Gastroesophageal sphincter (tissue), 4 donors: ENCODE measurements around the gene USP32. TPM values are rescaled to one million over a fixed set of nuclear protein-coding genes. Genes with fewer than 3 reads are reported as not detected.

Experiments used
- ATAC-seq: fragments of 150-250 bp; one replicate; pipeline ENCODE4 v1.9.1; 2016; ENCODE audit warnings: mild to moderate bottlenecking, moderate library complexity
- H3K27ac ChIP-seq, 4 donors: fragments of 200-600 bp; sonication (generic) in 3 of 4; 1 replicate in 3 of 4; 2 replicates in 1 of 4; pipeline ENCODE4 v1.5.1; 2016 to 2019
- H3K27me3 ChIP-seq: fragments of 200-600 bp; sonication (generic); one replicate; pipeline ENCODE4 v1.5.1; 2019
- H3K36me3 ChIP-seq, 2 donors: fragments of 200-600 bp; sonication (generic); one replicate each; pipeline ENCODE4 v1.5.1; 2019; ENCODE audit warnings: control low read depth in 1 of 2
- H3K4me1 ChIP-seq, 3 donors: fragments of 200-600 bp; sonication (generic); 1 replicate in 2 of 3; 2 replicates in 1 of 3; pipeline ENCODE4 v1.5.1; 2016 to 2019; ENCODE audit warnings: control low read depth in 2 of 3
- H3K4me3 ChIP-seq, 2 donors: fragments of 200-600 bp; sonication (generic); one replicate each; pipeline ENCODE4 v1.5.1; 2019; ENCODE audit warnings: mild to moderate bottlenecking in 1 of 2, moderate library complexity in 1 of 2
- H3K9me3 ChIP-seq, 3 donors: fragments of 200-600 bp; sonication (generic); one replicate each; pipeline ENCODE4 v1.5.1; 2017 to 2019; ENCODE audit warnings: control low read depth in 2 of 3
- EP300 ChIP-seq: sonication (generic); formaldehyde crosslinking; IDR thresholded peaks from one replicate; pipeline ENCODE4 v1.6.1; 2017; ENCODE audit warnings: antibody characterized with exemption, mild to moderate bottlenecking
- POLR2A ChIP-seq, 2 donors: fragments of 450-650 bp; IDR thresholded peaks; one replicate each; pipeline ENCODE4 v1.6.1; 2017; ENCODE audit warnings: antibody characterized with exemption in 2 of 2, mild to moderate bottlenecking in 2 of 2, moderate library complexity in 1 of 2
- POLR2AphosphoS5 ChIP-seq: sonication (generic); formaldehyde crosslinking; IDR thresholded peaks from one replicate; pipeline ENCODE4 v1.6.1; 2017; ENCODE audit warnings: antibody characterized with exemption
- WGBS, 2 donors: methylation state at CpG; one replicate each; pipeline ENCODE4 v1.1.5; 2018; ENCODE audit warnings: low coverage in 1 of 2; 5-methylcytosine and 5-hydroxymethylcytosine counted together
- total RNA-seq, 4 donors: library from RNA; depleted of rRNA; stranded (reverse); fragments of >200 nt; gene quantifications; one replicate each; pipeline ENCODE4 v1.1.0, GENCODE V29; 2016
- TF ChIP-seq, protein P1 (sequence below), 4 experiments: fragments of 200-600 bp in 2 of 4; fragments of 450-650 bp in 2 of 4; sonication (generic) in 1 of 4; IDR thresholded peaks; one replicate each; pipeline ENCODE4 v1.5.1; 2017 to 2019; ENCODE audit warnings: antibody characterized with exemption in 4 of 4, mild to moderate bottlenecking in 2 of 4, moderate library complexity in 2 of 4

Gene USP32
- total RNA-seq, 4 donors from 2014 or later = 44.1 to 55.5 (median 51.4) TPM

DNA sequence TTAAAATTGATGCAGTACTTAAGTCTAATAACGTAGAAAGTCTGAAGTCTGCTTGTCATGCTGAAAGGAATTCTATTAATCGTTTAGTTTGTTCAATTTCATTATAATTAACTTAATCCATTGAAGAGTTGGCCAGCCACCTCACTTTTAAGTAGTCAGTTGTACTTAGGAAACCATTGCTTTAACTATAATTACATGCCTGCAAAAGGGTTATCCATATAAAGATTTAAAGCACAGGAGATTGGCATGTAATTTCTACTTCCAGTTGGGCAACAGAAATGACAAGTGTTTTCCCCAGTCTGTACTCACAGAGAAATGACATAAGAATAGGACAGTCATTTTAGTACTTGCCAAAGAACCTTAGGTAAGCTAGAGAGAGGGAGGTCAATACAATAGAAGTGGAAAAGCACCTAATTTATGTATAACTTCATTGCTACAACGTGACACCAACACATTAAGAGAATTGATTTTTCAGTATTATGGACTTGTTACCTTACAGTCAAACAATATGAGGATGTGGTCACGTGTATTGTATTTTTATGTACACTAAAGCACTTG is 3.7 kb upstream of the USP32 start:
- Histone ChIP-seq H3K4me1 (peaks cover 0 to 14% (median 7%) of the 10 kb centered on the region in 3 donors), H3K4me3 (no peak overlapping the region), H3K27ac (no peak overlapping the region), H3K27me3 (no peaks in the 10 kb centered on the region), H3K36me3 (no peaks in the 10 kb centered on the region), H3K9me3 (no peaks in the 10 kb centered on the region)
- ATAC-seq = no peak
- TF ChIP-seq EP300 (no peak), POLR2A (IDR thresholded peaks at IDR 0.05) (no peak), POLR2AphosphoS5 (no peak)
- TF ChIP-seq, protein P1, sequence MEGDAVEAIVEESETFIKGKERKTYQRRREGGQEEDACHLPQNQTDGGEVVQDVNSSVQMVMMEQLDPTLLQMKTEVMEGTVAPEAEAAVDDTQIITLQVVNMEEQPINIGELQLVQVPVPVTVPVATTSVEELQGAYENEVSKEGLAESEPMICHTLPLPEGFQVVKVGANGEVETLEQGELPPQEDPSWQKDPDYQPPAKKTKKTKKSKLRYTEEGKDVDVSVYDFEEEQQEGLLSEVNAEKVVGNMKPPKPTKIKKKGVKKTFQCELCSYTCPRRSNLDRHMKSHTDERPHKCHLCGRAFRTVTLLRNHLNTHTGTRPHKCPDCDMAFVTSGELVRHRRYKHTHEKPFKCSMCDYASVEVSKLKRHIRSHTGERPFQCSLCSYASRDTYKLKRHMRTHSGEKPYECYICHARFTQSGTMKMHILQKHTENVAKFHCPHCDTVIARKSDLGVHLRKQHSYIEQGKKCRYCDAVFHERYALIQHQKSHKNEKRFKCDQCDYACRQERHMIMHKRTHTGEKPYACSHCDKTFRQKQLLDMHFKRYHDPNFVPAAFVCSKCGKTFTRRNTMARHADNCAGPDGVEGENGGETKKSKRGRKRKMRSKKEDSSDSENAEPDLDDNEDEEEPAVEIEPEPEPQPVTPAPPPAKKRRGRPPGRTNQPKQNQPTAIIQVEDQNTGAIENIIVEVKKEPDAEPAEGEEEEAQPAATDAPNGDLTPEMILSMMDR (IDR thresholded peaks at IDR 0.05) = no peak
- 86 to 91% methylated on average over 4 of the region's 4 CpGs for WGBS, 2 donors

DNA sequence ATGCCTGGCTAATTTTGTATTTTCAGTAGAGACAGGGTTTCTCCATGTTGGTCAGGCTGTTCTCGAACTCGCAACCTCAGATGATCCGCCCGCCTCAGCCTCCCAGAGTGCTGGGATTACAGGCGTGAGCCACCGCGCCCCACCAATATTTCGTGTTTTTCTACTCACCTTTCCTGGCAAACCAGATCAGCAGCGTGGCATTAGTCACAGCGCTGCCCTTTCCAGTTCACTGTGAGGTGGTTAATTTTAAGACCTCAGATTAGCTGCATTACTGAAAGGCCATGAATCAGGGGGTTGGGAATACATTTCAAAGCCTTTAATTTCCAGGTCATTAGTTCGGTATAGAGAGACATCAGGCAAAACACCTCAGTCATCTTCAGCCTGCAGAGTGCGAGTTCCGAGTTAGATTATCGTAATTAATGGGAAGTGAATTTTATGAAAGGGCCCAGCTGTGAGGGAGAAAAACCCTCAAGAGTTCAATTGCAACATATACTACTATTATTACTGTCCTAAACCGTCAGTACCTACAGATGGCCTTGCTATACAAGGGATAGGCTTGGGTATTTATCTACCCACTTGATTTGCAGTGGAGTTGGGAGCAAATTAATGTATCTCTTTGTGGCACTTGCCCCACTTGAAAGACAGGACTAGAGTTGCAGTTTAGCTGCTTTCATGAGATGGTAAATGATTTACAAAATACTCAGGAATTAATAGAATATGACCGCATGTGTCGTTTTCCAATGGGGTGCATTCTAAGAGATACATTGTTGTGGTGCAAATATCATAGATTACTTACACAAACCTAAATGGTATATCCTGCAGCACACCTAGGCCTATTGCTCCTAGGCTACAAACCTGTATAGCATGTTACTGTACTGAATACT is 2.1 kb upstream of the USP32 start:
- Histone ChIP-seq H3K4me3 (no peak overlapping the region), H3K27ac (no peak overlapping the region), H3K4me1 (peaks cover 0 to 29% (median 16%) of the 10 kb centered on the region in 3 donors), H3K9me3 (no peaks in the 10 kb centered on the region), H3K27me3 (no peaks in the 10 kb centered on the region), H3K36me3 (no peaks in the 10 kb centered on the region)
- ATAC-seq = no peak
- WGBS, 2 donors = 87 to 93% methylated on average over 8 to 13 of the region's 17 CpGs
- TF ChIP-seq EP300 (no peak), POLR2AphosphoS5 (no peak), POLR2A (IDR thresholded peaks at IDR 0.05) (no peak)
- TF ChIP-seq, protein P1 (IDR thresholded peaks at IDR 0.05) = no peak

DNA sequence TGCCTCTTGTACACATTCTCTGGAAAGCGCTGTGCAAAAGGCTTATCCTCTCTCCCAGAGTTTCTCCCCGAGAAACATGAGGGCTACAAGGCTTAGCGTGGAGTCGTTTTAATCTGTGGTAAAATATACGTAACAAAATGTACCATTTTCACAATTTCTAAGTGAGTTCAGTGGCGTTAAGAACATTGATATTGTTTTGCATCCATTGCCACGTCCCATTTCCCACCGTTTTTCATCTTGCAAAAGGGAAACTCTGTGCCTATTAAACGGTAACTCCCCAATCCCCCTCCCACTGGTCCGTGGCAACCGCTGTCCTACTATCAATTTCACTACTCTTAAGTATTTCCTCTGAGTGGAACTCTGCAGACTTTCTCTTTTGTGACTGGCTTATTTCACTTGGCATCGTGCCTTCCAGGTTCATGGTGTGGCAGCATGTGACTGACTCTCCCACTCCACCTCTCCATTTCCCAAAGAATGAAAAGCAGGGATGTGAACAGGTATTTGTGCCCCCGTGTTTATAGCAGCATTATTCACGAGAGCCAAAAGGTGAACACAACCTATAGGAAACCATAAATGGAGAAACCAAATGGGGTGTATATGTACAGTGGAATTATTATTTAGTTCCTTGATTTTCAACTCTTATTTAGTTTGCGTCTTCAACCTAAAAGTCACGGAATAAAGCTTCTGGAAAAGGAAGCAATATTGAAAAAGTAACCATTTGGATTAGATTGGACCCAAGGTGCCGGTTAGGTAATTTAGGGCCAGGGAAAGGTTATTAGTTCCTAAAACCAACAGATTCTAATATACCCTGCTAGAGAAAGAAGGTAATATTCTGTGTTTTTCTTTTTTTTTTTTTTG is 1.1 kb upstream of the USP32 start:
- WGBS, 2 donors = 17 to 19% methylated on average over 17 of the region's 17 CpGs
- peak overlapping the region; percentile 72 to 97 (median 96) for H3K27ac ChIP-seq
- peaks cover 0 to 39% (median 22%) of the 10 kb centered on the region in 3 donors for H3K4me1 ChIP-seq
- no peak for ATAC-seq
- no peaks in the 10 kb centered on the region for H3K36me3 ChIP-seq
- TF ChIP-seq POLR2A (IDR thresholded peaks at IDR 0.05) (no peak), POLR2AphosphoS5 (no peak), EP300 (no peak)
- TF ChIP-seq, protein P1 (IDR thresholded peaks at IDR 0.05) = no peak
- H3K9me3 ChIP-seq = no peaks in the 10 kb centered on the region
- H3K4me3 ChIP-seq = peak overlapping the region; percentile 61 to 86
- no peaks in the 10 kb centered on the region for H3K27me3 ChIP-seq

DNA sequence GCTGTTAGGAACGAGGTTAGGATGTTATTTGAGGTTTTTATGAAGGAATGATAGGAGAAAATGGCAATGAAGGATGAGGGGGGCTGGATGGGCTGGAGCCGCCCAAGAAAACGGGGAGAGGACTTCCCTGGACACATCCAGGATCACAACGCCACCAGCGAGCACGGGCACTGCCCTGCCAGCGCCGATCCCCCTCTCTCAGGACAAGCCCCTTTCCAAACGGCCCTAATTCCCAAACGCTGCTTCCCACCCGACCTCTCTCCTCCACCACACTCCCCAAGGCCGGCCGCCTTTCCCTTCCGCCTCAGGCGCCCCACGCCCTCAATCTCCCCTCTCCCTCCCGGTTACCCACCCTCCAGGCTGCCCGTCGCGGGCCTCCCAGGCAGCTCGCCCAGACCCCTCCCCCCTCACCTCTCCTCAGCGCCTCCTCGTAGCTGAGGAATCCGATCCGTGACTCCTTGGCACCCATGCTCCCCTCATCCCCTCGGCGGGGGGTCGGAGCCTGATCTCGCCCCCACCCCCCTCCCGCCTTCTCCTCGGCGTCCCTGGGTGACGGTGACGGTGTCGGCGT is 377 bp downstream of the USP32 start:
- TF ChIP-seq POLR2A (IDR thresholded peaks at IDR 0.05) (no peak), POLR2AphosphoS5 (no peak), EP300 (no peak)
- TF ChIP-seq, protein P1 (IDR thresholded peaks at IDR 0.05) = no peak
- Histone ChIP-seq H3K4me1 (peaks cover 0 to 53% (median 25%) of the 10 kb centered on the region in 3 donors), H3K36me3 (no peaks in the 10 kb centered on the region), H3K4me3 (peak overlapping the region; percentile 61 to 86), H3K9me3 (no peaks in the 10 kb centered on the region), H3K27ac (peak overlapping the region; percentile 72 to 97 (median 96)), H3K27me3 (no peaks in the 10 kb centered on the region)
- peak; percentile 62 for ATAC-seq
- 0 to 1% methylated on average over 6 to 24 of the region's 36 CpGs for WGBS, 2 donors
